Stomach (tissue), 9 donors: ENCODE measurements around the gene TRAPPC3L. TPM values are rescaled to one million over a fixed set of nuclear protein-coding genes. Genes with fewer than 3 reads are reported as not detected.

ENCODE experiments used
- DNase-seq, 2 donors: peaks; one replicate each; pipeline versions ENCODE4 v3.0.0 to v3.0.0-alpha.2; 2013 to 2019
- H3K27ac ChIP-seq, 5 donors: fragments of 200-600 bp in 4 of 5; sonication (generic) in 4 of 5; one replicate each; pipeline ENCODE4 v1.5.1; 2013 to 2019; ENCODE audit warnings: mild to moderate bottlenecking in 1 of 5, moderate library complexity in 1 of 5
- H3K27me3 ChIP-seq, 3 donors: fragments of 200-600 bp; sonication (generic); one replicate each; pipeline ENCODE4 v1.5.1; 2017 to 2019; ENCODE audit warnings: mixed run types in 1 of 3
- H3K36me3 ChIP-seq, 4 donors: fragments of 200-600 bp; sonication (generic); 1 replicate in 3 of 4; 2 replicates in 1 of 4; pipeline ENCODE4 v1.5.1; 2016 to 2019
- H3K4me1 ChIP-seq, 4 donors: fragments of 200-600 bp; sonication (generic); one replicate each; pipeline ENCODE4 v1.5.1; 2016 to 2019
- H3K4me3 ChIP-seq, 4 donors: fragments of 200-600 bp; sonication (generic) in 3 of 4; one replicate each; pipeline ENCODE4 v1.5.1; 2016 to 2019; ENCODE audit warnings: mild to moderate bottlenecking in 1 of 4
- H3K9me3 ChIP-seq, 4 donors: fragments of 200-600 bp; sonication (generic); one replicate each; pipeline ENCODE4 v1.5.1; 2016 to 2019
- EP300 ChIP-seq: sonication (generic); formaldehyde crosslinking; IDR thresholded peaks from one replicate; pipeline ENCODE4 v1.6.1; 2017; ENCODE audit warnings: antibody characterized with exemption
- POLR2A ChIP-seq, 4 donors: fragments of 450-650 bp; IDR thresholded peaks; one replicate each; pipeline ENCODE4 v1.6.1; 2016; ENCODE audit warnings: antibody characterized with exemption in 4 of 4, control low read depth in 2 of 4, mild to moderate bottlenecking in 1 of 4, moderate library complexity in 1 of 4
- POLR2AphosphoS5 ChIP-seq, 3 donors: sonication (generic); formaldehyde crosslinking; IDR thresholded peaks; one replicate each; pipeline ENCODE4 v1.6.1; 2016; ENCODE audit warnings: antibody characterized with exemption in 3 of 3
- WGBS, 5 donors: extraction: QIAGEN DNeasy Blood & Tissue Kit in 3 of 5; methylation state at CpG; one replicate each; pipeline versions ENCODE4 v1.1.5 to v1.1.7; 2013 to 2018; 5-methylcytosine and 5-hydroxymethylcytosine counted together
- intact Hi-C: fragments of 100-400 bp; cut with DNase I; formaldehyde crosslinking; loops from one replicate; pipeline ENCODE4 v1.15.1; 2023; ENCODE audit warnings: low total_unique reads
- polyA plus RNA-seq, 3 donors: library from polyadenylated mRNA; stranded (reverse); fragments of 200-250 nt; gene quantifications; one replicate each; pipeline ENCODE4 v1.2.3, GENCODE V29; 2013
- total RNA-seq, 5 donors: library from RNA; depleted of rRNA; stranded (reverse); fragments of >200 nt; gene quantifications; one replicate each; pipeline versions ENCODE4 v1.1.0 to v1.2.3, GENCODE V29; 2014 to 2016
- TF ChIP-seq, protein P1 (sequence below), 7 experiments: fragments of 450-650 bp in 4 of 7; fragments of 200-600 bp in 3 of 7; sonication (generic) in 3 of 7; IDR thresholded peaks; one replicate each; pipeline ENCODE4 v1.5.1; 2016 to 2019; ENCODE audit warnings: antibody characterized with exemption in 7 of 7, control low read depth in 2 of 7, mild to moderate bottlenecking in 1 of 7
- donor health status: healthy with polysubstance abuse.
- donor health status: Bipolar disorder and iron deficiency.
- donor health status: healthy.

The TRAPPC3L gene
- total and polyA plus RNA-seq, 8 donors: not detected

DNA sequence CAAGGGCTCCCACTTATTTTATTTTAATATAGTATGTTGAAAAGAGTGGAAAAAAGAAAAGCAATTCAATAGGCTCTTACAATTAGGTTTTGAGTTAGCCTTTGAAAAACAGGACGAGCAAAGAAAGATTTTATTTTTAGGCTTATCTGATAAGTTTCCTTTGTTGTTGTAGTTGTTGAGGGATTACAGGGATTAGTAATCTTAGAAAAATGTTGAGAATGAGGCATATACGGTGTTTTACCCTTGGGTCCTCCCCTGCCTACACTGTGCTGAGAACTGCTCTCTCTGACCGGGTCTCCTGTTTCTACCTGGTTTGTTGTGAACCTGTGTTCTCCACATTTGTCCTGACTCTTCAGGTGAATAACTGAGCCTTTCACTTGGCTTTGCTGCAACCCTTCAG is 16.7 kb downstream of the TRAPPC3L start:
- 33 to 57% (median 38%) methylated on average over 3 of the region's 3 CpGs for WGBS, 5 donors
- Histone ChIP-seq H3K4me1 (peaks cover 0 to 4% (median 0%) of the 10 kb centered on the region in 4 donors), H3K4me3 (no peak overlapping the region), H3K9me3 (no peaks in the 10 kb centered on the region), H3K27me3 (peaks cover 0 to 3% (median 0%) of the 10 kb centered on the region in 3 donors), H3K36me3 (no peaks in the 10 kb centered on the region), H3K27ac (no peak overlapping the region)
- TF ChIP-seq, protein P1, sequence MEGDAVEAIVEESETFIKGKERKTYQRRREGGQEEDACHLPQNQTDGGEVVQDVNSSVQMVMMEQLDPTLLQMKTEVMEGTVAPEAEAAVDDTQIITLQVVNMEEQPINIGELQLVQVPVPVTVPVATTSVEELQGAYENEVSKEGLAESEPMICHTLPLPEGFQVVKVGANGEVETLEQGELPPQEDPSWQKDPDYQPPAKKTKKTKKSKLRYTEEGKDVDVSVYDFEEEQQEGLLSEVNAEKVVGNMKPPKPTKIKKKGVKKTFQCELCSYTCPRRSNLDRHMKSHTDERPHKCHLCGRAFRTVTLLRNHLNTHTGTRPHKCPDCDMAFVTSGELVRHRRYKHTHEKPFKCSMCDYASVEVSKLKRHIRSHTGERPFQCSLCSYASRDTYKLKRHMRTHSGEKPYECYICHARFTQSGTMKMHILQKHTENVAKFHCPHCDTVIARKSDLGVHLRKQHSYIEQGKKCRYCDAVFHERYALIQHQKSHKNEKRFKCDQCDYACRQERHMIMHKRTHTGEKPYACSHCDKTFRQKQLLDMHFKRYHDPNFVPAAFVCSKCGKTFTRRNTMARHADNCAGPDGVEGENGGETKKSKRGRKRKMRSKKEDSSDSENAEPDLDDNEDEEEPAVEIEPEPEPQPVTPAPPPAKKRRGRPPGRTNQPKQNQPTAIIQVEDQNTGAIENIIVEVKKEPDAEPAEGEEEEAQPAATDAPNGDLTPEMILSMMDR (IDR thresholded peaks at IDR 0.05): no peak
- TF ChIP-seq EP300 (no peak), POLR2A (IDR thresholded peaks at IDR 0.05) (no peak), POLR2AphosphoS5 (IDR thresholded peaks at IDR 0.05) (no peak)
- intact Hi-C loops: no loop called here
- DNase-seq: no peak

DNA sequence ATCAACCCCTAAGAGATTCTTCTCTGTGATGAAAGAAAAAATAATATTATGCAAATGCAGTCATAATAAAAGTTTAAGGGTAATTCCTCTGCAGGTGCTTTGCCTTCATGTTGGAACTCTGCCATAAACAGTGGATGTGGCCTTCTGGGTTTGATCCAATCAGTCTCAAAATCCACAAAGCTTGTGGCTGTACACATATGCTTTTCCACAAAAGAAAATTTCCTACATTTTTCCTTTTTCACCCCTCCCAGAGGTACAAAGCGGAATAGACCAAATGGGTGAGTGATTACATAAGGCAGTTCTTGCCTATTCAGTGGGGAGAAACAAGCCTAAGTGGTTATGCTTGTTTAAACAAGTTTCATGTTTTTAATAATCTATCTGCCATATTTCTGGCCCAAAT is 17.4 kb downstream of the TRAPPC3L start:
- TF ChIP-seq EP300: no peak
- DNase-seq: no peak
- no peaks in the 10 kb centered on the region for H3K9me3 ChIP-seq
- no peak overlapping the region for H3K4me3 ChIP-seq
- peaks cover 0 to 4% (median 0%) of the 10 kb centered on the region in 4 donors for H3K4me1 ChIP-seq
- intact Hi-C loops: no loop called here
- H3K27ac ChIP-seq: no peak overlapping the region
- WGBS, 5 donors: 69 to 93% (median 77%) methylated on average over 1 of the region's 1 CpG
- H3K27me3 ChIP-seq: peaks cover 0 to 3% (median 0%) of the 10 kb centered on the region in 3 donors
- H3K36me3 ChIP-seq: no peaks in the 10 kb centered on the region

DNA sequence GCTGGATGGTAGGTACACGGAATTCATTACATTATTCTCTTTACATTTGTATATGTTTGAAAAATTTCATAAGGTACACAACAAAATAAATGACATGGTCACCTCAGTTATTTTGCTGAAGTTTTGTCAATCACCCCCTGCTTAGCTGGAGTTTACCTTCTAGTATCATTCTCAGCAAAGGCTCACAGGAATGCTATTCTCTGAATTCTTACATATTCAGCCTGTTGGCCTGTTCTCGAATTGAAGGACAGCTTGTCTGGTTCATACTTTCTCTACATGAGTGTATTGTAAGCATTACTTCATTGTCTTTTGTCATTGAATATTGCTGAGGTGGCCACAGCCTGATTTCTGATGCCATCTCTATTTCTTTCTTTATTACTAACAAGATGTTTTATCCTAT is 21.2 kb downstream of the TRAPPC3L start:
- no peak overlapping the region for H3K4me3 ChIP-seq
- intact Hi-C loops: no loop called here
- TF ChIP-seq EP300: no peak
- TF ChIP-seq POLR2A (IDR thresholded peaks at IDR 0.05): no peak
- no peak for TF ChIP-seq POLR2AphosphoS5 (IDR thresholded peaks at IDR 0.05)
- TF ChIP-seq, protein P1 (IDR thresholded peaks at IDR 0.05): no peak
- no peak for DNase-seq
- WGBS, 5 donors: 85 to 96% (median 91%) methylated on average over 2 of the region's 2 CpGs
- no peaks in the 10 kb centered on the region for H3K9me3 ChIP-seq
- no peaks in the 10 kb centered on the region for H3K4me1 ChIP-seq
- peaks cover 0 to under 1% (median 0%) of the 10 kb centered on the region in 3 donors for H3K27me3 ChIP-seq
- no peak overlapping the region for H3K27ac ChIP-seq
- no peaks in the 10 kb centered on the region for H3K36me3 ChIP-seq

DNA sequence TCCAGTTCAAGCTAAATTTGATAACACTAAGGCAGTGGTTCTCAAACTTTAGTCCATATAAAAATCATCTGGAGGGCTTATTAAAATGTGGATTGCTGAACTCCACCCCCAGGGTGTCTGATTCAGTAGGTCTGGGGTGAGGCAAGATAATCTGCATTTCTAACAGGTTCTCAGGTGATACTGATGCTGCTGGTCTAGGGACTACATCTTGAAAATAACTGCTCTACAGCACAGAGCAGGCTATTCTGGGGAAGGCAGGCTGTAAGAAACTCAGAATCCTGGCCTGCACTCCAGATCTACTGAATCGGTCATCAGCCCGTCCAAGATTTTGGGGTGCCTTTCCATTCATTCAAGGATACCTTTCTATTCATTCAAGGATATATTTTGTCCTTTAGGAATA is 22.6 kb downstream of the TRAPPC3L start:
- no peaks in the 10 kb centered on the region for H3K27me3 ChIP-seq
- intact Hi-C loops: no loop called here
- no peaks in the 10 kb centered on the region for H3K9me3 ChIP-seq
- no peak overlapping the region for H3K27ac ChIP-seq
- H3K4me1 ChIP-seq: no peaks in the 10 kb centered on the region
- no peaks in the 10 kb centered on the region for H3K36me3 ChIP-seq
- DNase-seq: no peak
- TF ChIP-seq POLR2A (IDR thresholded peaks at IDR 0.05) (no peak), POLR2AphosphoS5 (IDR thresholded peaks at IDR 0.05) (no peak)
- TF ChIP-seq, protein P1 (IDR thresholded peaks at IDR 0.05): no peak
- WGBS, 5 donors: 84 to 95% (median 91%) methylated on average over 2 of the region's 2 CpGs
- H3K4me3 ChIP-seq: no peak overlapping the region

DNA sequence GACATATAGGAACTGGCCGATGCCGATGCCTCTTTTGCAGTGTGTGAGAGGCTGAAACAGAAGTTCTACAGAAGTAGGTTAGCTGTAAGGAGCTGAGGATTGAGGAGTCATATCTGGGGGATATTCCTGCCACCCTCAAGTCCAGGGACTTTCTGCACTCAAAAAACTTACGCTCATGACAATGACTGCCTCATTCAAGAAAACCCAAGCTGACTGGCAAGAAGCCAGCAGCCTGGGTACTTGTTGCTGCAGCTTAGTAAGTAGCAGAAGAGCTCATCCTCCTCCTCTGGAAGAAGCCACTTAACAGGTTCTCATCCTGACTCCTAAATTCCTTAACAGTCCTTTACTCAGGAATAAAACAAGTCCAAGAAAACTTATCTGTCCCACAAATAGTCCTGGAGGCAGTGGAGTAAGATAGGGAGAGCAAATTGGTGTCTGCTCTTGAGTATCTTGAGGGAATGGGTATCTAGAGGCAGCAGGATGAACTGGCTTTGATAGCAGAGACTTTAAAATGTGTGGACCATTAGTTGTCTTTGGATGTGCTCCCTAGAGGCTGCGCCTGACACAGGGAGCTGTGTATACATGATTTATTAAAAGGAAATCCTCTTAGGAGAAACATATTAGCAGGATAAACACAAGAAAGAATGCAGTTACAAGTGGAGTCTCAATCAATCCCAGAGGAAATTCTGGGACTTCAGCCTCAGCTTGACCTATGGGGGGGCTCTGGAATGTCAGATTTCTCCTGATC is 26.7 kb downstream of the TRAPPC3L start:
- WGBS, 5 donors: 76 to 84% (median 80%) methylated on average over 4 of the region's 4 CpGs
- no peaks in the 10 kb centered on the region for H3K36me3 ChIP-seq
- intact Hi-C loops: no loop called here
- DNase-seq: peak in 1 of 2 donors; percentile 30
- H3K9me3 ChIP-seq: no peaks in the 10 kb centered on the region
- H3K27me3 ChIP-seq: no peaks in the 10 kb centered on the region
- H3K27ac ChIP-seq: no peak overlapping the region
- no peak overlapping the region for H3K4me3 ChIP-seq
- H3K4me1 ChIP-seq: no peaks in the 10 kb centered on the region
- TF ChIP-seq POLR2AphosphoS5 (IDR thresholded peaks at IDR 0.05) (no peak), POLR2A (IDR thresholded peaks at IDR 0.05) (no peak)
